Activated CD8-positive, alpha-beta memory T cell treated with anti-CD3 and anti-CD28 coated beads for 24 hours (primary cell): ENCODE results near the gene FLRT2.

Experiments
- DNase-seq: peaks from one replicate; pipeline ENCODE4 v3.0.0-alpha.2; 2020

The FLRT2 gene

GRCh38 chr14:85531141-85531586 is 1.2 kb downstream of the FLRT2 start:
- DNase-seq: no peak

DNA sequence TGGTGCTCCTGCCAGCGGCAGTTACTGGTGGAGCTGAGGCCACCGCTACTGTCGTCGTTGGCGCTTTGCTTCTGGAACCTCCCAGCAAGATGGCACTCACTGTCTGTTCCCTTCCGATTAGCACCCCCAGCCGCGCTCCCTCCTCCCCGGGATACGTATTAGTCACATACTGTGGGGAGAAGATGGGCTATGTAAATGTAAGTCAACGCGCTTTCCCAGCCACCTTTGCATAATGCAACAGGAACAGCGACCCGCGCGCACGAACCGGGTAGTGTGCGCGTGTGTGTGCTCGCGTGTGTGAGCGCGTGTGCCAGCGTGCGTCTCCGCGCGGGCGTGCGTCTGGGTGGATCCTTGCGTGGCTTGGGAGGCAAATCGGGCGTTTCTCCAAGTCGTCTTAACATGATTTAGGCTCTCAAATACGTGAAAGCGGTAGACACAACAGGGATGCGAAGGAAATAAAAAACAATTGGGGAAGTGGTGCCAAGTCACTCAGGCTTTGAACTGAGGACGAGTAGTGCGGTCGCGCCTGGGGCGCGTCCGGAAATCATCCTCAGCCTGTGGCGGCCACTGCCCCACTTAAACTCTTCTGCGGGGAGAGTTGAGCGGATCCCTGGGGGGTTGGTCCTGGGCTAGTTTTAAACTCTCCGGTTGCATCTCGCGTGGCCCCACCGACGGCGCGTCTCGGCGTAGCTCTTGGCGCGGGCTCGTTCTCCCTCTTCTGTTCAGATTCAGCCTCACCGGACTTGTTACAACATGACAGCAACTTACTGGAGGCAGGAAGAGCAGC is 1.8 kb downstream of the FLRT2 start:
- DNase-seq: no peak

DNA sequence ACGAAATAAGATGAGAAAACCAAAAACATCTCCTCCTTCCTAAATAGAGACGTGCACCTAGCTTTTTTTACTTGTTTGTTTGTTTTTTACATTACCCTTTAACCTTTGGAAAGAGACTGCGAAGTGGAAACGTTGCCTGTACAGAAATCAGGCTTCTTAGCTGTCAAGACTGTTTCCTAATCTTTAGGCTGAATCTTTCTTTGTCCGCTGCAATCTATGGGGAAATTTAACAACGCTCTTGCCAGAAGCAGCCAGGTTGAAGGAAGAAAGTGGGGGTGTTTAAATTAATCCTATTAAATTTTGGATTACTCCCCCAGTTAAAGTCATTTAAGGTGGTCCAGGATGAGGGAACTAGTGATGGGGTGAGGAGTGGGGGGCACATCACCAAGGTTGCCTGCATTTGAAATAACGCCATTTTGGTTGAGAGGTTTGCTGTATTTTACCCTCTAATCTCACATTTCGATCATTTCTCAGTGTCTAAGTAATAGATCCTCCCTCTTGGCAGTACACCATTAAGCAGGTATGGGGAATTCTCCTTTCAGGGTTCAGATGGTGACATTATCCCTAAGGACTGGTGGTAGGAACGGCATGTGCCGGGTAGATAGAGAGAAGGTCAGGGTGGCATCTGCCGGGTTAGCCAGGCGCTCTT is 2.6 kb downstream of the FLRT2 start:
- DNase-seq: no peak

DNA sequence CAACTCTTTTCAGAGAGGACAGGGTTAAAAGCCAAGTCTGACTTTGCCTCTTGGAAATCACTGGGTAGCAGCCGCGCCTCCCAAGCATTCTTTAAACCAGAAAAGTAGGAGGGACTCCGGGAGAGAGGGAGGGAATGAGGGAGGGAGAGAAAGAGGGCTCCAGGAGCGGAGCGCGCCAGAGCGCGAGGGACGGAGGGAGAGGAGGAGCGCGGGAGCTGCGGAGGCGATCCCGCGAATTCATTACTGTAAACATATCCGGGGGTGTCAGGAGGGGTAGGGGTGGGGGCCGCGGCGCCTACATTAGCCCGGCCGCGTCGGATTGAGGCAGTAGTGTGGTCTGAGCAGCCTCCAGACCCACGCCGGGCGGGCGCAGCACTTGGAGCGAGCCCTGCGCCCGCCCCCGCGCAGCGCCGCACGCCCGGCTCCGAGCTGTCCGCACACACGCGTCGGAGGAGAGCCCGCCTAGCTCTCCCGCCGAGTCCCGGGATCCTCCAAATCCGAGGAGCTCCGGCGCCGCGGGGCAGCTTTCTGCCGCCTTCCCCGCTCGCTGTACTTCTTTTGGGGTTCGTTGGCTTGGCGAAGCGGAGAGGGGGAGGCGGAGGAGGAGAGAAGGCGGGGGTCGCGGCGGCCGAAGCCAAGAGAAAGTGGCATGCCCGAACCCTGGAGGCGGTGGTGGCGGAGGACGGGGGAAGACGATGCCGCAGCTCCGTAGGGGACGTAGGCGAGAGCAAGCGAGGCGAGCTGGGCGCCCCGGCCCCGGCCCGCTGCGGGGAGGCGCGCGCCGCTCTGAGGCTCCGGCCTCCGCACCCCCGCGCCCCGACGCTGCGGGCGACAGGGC is 3.3 kb downstream of the FLRT2 start:
- DNase-seq: no peak

DNA sequence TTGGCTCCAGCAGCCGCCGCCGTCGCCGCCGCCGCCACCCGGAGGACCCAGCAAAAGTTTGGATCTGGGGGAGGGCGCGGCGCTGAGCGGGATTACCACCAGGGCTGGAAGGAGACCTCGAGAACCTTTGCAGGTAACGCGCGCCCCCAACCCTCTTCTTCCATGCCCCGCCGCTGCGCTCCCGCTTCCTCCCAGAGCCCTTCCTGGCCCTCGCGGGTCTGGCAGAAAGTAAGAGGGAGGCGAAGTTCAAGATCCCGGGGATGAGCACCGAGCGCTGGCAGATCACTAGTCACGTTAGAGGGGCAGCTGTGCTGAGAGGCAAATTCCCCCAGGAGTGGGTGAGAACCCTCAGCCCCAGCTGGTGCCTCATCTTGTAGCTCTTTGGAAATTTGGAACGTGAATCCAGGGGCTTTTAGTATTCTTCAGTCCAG is 3.9 kb downstream of the FLRT2 start:
- no peak for DNase-seq

GRCh38 chr14:85534458-85535293 is 4.7 kb downstream of the FLRT2 start:
- DNase-seq: no peak

- DNase-seq: no peak
Observed at GRCh38 chr14:85535321-85535720, 5.4 kb downstream of the FLRT2 start.

GRCh38 chr14:85535991-85536832 is 6.3 kb downstream of the FLRT2 start:
- no peak for DNase-seq

DNA sequence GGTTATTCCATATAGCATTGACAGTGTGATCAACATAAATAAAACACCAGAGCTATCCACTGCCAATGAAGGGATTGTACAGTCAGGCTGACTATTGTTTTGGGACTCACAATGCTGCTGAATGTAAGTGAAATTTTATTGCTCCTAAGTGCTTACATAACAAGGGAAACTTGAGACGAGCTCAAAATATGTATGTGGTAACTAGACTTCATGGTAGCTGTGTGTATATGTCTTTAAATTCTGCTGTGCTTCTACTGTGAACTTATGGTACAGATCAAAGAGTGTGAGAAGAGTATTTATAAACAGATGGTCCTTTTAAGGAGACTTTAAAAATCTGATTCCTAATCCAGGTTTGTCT is 6.9 kb downstream of the FLRT2 start:
- no peak for DNase-seq

- DNase-seq: no peak
Observed at GRCh38 chr14:85537526-85537925, 7.6 kb downstream of the FLRT2 start.

- DNase-seq: no peak
Observed at GRCh38 chr14:85538636-85539035, 8.7 kb downstream of the FLRT2 start.

- no peak for DNase-seq
Observed at GRCh38 chr14:85539510-85539909, 9.6 kb downstream of the FLRT2 start.

GRCh38 chr14:85542623-85543022 is 12.7 kb downstream of the FLRT2 start:
- no peak for DNase-seq

- DNase-seq: no peak
Observed at GRCh38 chr14:85545738-85546137, 15.8 kb downstream of the FLRT2 start.

GRCh38 chr14:85546390-85546789 is 16.4 kb downstream of the FLRT2 start:
- DNase-seq: no peak

- no peak for DNase-seq
Observed at GRCh38 chr14:85549697-85550096, 19.8 kb downstream of the FLRT2 start.

DNA sequence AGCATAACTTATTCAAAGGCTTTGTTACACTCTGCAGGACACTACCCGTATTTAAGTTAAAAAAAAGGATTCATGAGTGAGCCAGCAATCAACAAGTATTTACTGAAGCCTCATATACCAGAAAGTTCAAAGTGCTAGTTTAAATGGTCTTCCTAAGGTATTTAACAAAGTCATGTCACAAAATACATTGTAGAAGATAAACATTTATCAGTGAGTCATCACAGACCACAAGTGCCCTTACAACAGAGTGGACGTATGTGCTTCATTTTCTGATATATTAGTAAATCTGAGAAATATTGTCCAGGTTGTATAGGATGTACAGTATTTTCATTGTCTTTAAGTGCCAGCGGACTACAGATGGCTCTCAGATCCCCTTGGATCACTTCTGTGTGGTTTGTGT is 24.2 kb downstream of the FLRT2 start:
- DNase-seq: no peak

- DNase-seq: no peak
Observed at GRCh38 chr14:85556267-85556666, 26.3 kb downstream of the FLRT2 start.

- no peak for DNase-seq
Observed at GRCh38 chr14:85558505-85558904, 28.6 kb downstream of the FLRT2 start.

GRCh38 chr14:85562630-85563029 is 32.7 kb downstream of the FLRT2 start:
- no peak for DNase-seq

DNA sequence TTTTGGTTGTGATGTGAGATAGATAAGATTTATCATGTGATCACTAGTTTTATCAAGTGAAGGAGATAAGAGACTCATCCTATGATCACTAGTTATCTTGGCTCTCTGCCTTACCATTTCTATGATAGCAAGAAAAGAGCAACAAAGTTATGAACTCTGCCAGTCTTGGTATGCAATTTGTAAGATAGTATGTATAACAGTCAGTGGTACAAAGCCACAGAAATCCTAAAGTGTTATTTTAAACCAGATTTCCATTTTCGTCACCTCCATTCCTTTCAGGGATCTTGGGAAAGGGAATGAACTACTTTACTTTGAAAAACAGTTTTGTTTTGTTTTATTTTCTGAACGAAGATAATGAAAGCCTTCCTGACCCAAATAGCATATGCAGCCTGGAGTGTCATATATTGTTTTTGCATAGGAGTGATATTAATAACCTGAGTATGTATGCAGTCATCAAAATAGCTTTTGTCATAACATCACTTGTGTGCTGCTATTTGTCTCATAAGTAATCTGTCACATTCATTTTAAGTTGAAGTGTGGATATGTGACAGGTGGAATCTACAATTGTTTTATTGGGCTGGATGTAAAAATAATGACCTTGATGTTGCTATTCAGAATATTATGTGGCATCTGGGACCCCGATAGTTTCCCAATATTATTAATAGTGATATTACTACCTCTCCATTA is 35.0 kb downstream of the FLRT2 start:
- DNase-seq: no peak
